Measurements from ENCODE around the gene RERE. TPM values are rescaled to one million over a fixed set of nuclear protein-coding genes. Genes with fewer than 3 reads are reported as not detected.

Gene RERE
- total and polyA plus RNA-seq, 4 donors: 116 to 434 (median 161) TPM

GRCh38 chr1:8326265-8326664 lies 491.2 kb downstream of the RERE start:
- Histone ChIP-seq H3K27ac (ENCODE audit: low read depth, low read length) (no peak overlapping the region), H3K36me3 (ENCODE audit: control insufficient read depth, insufficient read depth, low read length) (peaks cover 62% of the 10 kb centered on the region), H3K4me3 (ENCODE audit: low read depth, low read length) (no peak overlapping the region), H3K27me3 (ENCODE audit: control insufficient read depth, insufficient read depth, low read length) (no peaks in the 10 kb centered on the region), H3K9me3 (ENCODE audit: control insufficient read depth, insufficient read depth, low read length) (no peaks in the 10 kb centered on the region), H3K4me1 (ENCODE audit: control insufficient read depth, insufficient read depth, low read length) (peaks cover 6% of the 10 kb centered on the region)
- DNase-seq (ENCODE audit: low read depth in 4 of 6, low spot score in 6 of 6): no peak
- 97% methylated on average over 8 of the region's 13 CpGs for WGBS (ENCODE audit: insufficient coverage)

- peaks cover 61% of the 10 kb centered on the region for H3K36me3 ChIP-seq (ENCODE audit: control insufficient read depth, insufficient read depth, low read length)
- WGBS (ENCODE audit: insufficient coverage): 88% methylated on average over 21 of the region's 21 CpGs
- H3K27ac ChIP-seq (ENCODE audit: low read depth, low read length): no peak overlapping the region
- peaks cover 6% of the 10 kb centered on the region for H3K4me1 ChIP-seq (ENCODE audit: control insufficient read depth, insufficient read depth, low read length)
- no peak for DNase-seq (ENCODE audit: low read depth in 4 of 6, low spot score in 6 of 6)
- no peaks in the 10 kb centered on the region for H3K27me3 ChIP-seq (ENCODE audit: control insufficient read depth, insufficient read depth, low read length)
- H3K4me3 ChIP-seq (ENCODE audit: low read depth, low read length): no peak overlapping the region
- no peaks in the 10 kb centered on the region for H3K9me3 ChIP-seq (ENCODE audit: control insufficient read depth, insufficient read depth, low read length)
These were observed 491.7 kb downstream of the RERE start for GRCh38 chr1:8325771-8326170.

GRCh38 chr1:8324176-8324810 lies 493.1 kb downstream of the RERE start:
- 87% methylated on average over 29 of the region's 32 CpGs for WGBS (ENCODE audit: insufficient coverage)
- no peak overlapping the region for H3K27ac ChIP-seq (ENCODE audit: low read depth, low read length)

GRCh38 chr1:8323706-8324105 lies 493.7 kb downstream of the RERE start:
- Histone ChIP-seq H3K4me3 (ENCODE audit: low read depth, low read length) (no peak overlapping the region), H3K27ac (ENCODE audit: low read depth, low read length) (no peak overlapping the region), H3K9me3 (ENCODE audit: control insufficient read depth, insufficient read depth, low read length) (no peaks in the 10 kb centered on the region), H3K36me3 (ENCODE audit: control insufficient read depth, insufficient read depth, low read length) (peaks cover 43% of the 10 kb centered on the region), H3K4me1 (ENCODE audit: control insufficient read depth, insufficient read depth, low read length) (peaks cover 5% of the 10 kb centered on the region), H3K27me3 (ENCODE audit: control insufficient read depth, insufficient read depth, low read length) (no peaks in the 10 kb centered on the region)
- DNase-seq (ENCODE audit: low read depth in 4 of 6, low spot score in 6 of 6): no peak
- 87% methylated on average over 7 of the region's 11 CpGs for WGBS (ENCODE audit: insufficient coverage)

More at GRCh38 chr1:8324176-8324810, 493.1 kb downstream of the RERE start:
- no peak for DNase-seq (ENCODE audit: low read depth in 4 of 6, low spot score in 6 of 6)
- H3K4me1 ChIP-seq (ENCODE audit: control insufficient read depth, insufficient read depth, low read length): peaks cover 4% of the 10 kb centered on the region
- peaks cover 47% of the 10 kb centered on the region for H3K36me3 ChIP-seq (ENCODE audit: control insufficient read depth, insufficient read depth, low read length)
- no peaks in the 10 kb centered on the region for H3K9me3 ChIP-seq (ENCODE audit: control insufficient read depth, insufficient read depth, low read length)
- no peaks in the 10 kb centered on the region for H3K27me3 ChIP-seq (ENCODE audit: control insufficient read depth, insufficient read depth, low read length)
- H3K4me3 ChIP-seq (ENCODE audit: low read depth, low read length): no peak overlapping the region

GRCh38 chr1:8321612-8322011 lies 495.8 kb downstream of the RERE start:
- DNase-seq (ENCODE audit: low read depth in 4 of 6, low spot score in 6 of 6): no peak
- Histone ChIP-seq H3K36me3 (ENCODE audit: control insufficient read depth, insufficient read depth, low read length) (peaks cover 25% of the 10 kb centered on the region), H3K27ac (ENCODE audit: low read depth, low read length) (no peak overlapping the region), H3K4me1 (ENCODE audit: control insufficient read depth, insufficient read depth, low read length) (peaks cover 20% of the 10 kb centered on the region), H3K27me3 (ENCODE audit: control insufficient read depth, insufficient read depth, low read length) (no peaks in the 10 kb centered on the region), H3K4me3 (ENCODE audit: low read depth, low read length) (no peak overlapping the region), H3K9me3 (ENCODE audit: control insufficient read depth, insufficient read depth, low read length) (no peaks in the 10 kb centered on the region)
- WGBS (ENCODE audit: insufficient coverage): 100% methylated on average over 3 of the region's 3 CpGs

GRCh38 chr1:8318436-8318835 lies 499.0 kb downstream of the RERE start:
- peaks cover 2% of the 10 kb centered on the region for H3K36me3 ChIP-seq (ENCODE audit: control insufficient read depth, insufficient read depth, low read length)
- no peaks in the 10 kb centered on the region for H3K27me3 ChIP-seq (ENCODE audit: control insufficient read depth, insufficient read depth, low read length)
- peak in 1 of 6 donors; percentile 51 for DNase-seq (ENCODE audit: low read depth in 4 of 6, low spot score in 6 of 6)
- no peaks in the 10 kb centered on the region for H3K9me3 ChIP-seq (ENCODE audit: control insufficient read depth, insufficient read depth, low read length)
- WGBS (ENCODE audit: insufficient coverage): 6% methylated on average over 18 of the region's 18 CpGs
- peaks cover 42% of the 10 kb centered on the region for H3K4me1 ChIP-seq (ENCODE audit: control insufficient read depth, insufficient read depth, low read length)
- peak overlapping the region; percentile 46 for H3K4me3 ChIP-seq (ENCODE audit: low read depth, low read length)
- H3K27ac ChIP-seq (ENCODE audit: low read depth, low read length): no peak overlapping the region

- Histone ChIP-seq H3K4me3 (ENCODE audit: low read depth, low read length) (peak within 1 kb of the TSS; percentile 46), H3K4me1 (ENCODE audit: control insufficient read depth, insufficient read depth, low read length) (peaks cover 45% of the 10 kb centered on the region), H3K9me3 (ENCODE audit: control insufficient read depth, insufficient read depth, low read length) (no peaks in the 10 kb centered on the region), H3K36me3 (ENCODE audit: control insufficient read depth, insufficient read depth, low read length) (peaks cover 2% of the 10 kb centered on the region), H3K27ac (ENCODE audit: low read depth, low read length) (no peak within 1 kb of the TSS), H3K27me3 (ENCODE audit: control insufficient read depth, insufficient read depth, low read length) (no peaks in the 10 kb centered on the region)
- DNase-seq (ENCODE audit: low read depth in 4 of 6, low spot score in 6 of 6): peak; percentile 46 to 94 (median 75)
- WGBS (ENCODE audit: insufficient coverage): 4% methylated on average over 67 of the region's 75 CpGs
These were observed 499.6 kb downstream of the RERE start, which contains the start of gene SLC45A1 for GRCh38 chr1:8317647-8318381. Gene SLC45A1, plus strand, starts transcription at chr1:8318114. Its CDS starts 6,216 bp downstream, at chr1:8324330.

- 83% methylated on average over 14 of the region's 14 CpGs for WGBS (ENCODE audit: insufficient coverage)
- no peak for DNase-seq (ENCODE audit: low read depth in 4 of 6, low spot score in 6 of 6)
- peaks cover 53% of the 10 kb centered on the region for H3K4me1 ChIP-seq (ENCODE audit: control insufficient read depth, insufficient read depth, low read length)
- peaks cover 2% of the 10 kb centered on the region for H3K9me3 ChIP-seq (ENCODE audit: control insufficient read depth, insufficient read depth, low read length)
- H3K27me3 ChIP-seq (ENCODE audit: control insufficient read depth, insufficient read depth, low read length): no peaks in the 10 kb centered on the region
- H3K27ac ChIP-seq (ENCODE audit: low read depth, low read length): no peak overlapping the region
- H3K36me3 ChIP-seq (ENCODE audit: control insufficient read depth, insufficient read depth, low read length): peaks cover 2% of the 10 kb centered on the region
- no peak overlapping the region for H3K4me3 ChIP-seq (ENCODE audit: low read depth, low read length)
These were observed 501.6 kb downstream of the RERE start for GRCh38 chr1:8315573-8316475.
